Natural killer cell (primary cell): Measurements from ENCODE around the gene NCBP3. TPM values are rescaled to one million over a fixed set of nuclear protein-coding genes. Genes with fewer than 3 reads are reported as not detected.

Experiments
- ATAC-seq, 3 donors: fragments of 150-1000 bp in 2 of 3; fragments of 200-7000 bp in 1 of 3; cut with Tn5 transposase; 1 replicate in 1 of 3; 2 replicates in 2 of 3; pipeline ENCODE4 v1.10.0; 2021; ENCODE audit warnings: mild to moderate bottlenecking in 2 of 3, moderate library complexity in 2 of 3
- DNase-seq, 2 donors: peaks; one replicate each; pipeline versions ENCODE4 v3.0.0 to v3.0.0-alpha.2; 2013 to 2021; ENCODE audit warnings: mixed read lengths in 1 of 2
- H3K27ac ChIP-seq: one replicate; pipeline ENCODE4 v1.5.1; 2013; ENCODE audit warnings: mild to moderate bottlenecking, low read length
- H3K27me3 ChIP-seq: one replicate; pipeline ENCODE4 v1.6.1; 2013; ENCODE audit warnings: low read length; ENCODE audit not compliant: control insufficient read depth, insufficient read depth
- H3K36me3 ChIP-seq: one replicate; pipeline ENCODE4 v1.6.1; 2013; ENCODE audit warnings: low read length; ENCODE audit not compliant: control insufficient read depth, insufficient read depth
- H3K4me1 ChIP-seq: one replicate; pipeline ENCODE4 v1.6.1; 2013; ENCODE audit warnings: low read length; ENCODE audit not compliant: control insufficient read depth, insufficient read depth
- H3K4me3 ChIP-seq: one replicate; pipeline ENCODE4 v1.5.1; 2013; ENCODE audit warnings: low read length
- H3K9me3 ChIP-seq: one replicate; pipeline ENCODE4 v1.6.1; 2013; ENCODE audit warnings: low read length; ENCODE audit not compliant: control insufficient read depth, insufficient read depth
- H3K27ac Mint-ChIP-seq, 2 donors: one replicate each; pipeline ENCODE4 v1.8.0; 2022; ENCODE audit warnings: mild to moderate bottlenecking in 2 of 2, mixed read lengths in 2 of 2, moderate library complexity in 1 of 2
- H3K27me3 Mint-ChIP-seq, 2 donors: one replicate each; pipeline ENCODE4 v1.8.0; 2022; ENCODE audit warnings: low read depth in 2 of 2, mixed read lengths in 2 of 2
- H3K36me3 Mint-ChIP-seq: one replicate; pipeline ENCODE4 v1.8.0; 2022; ENCODE audit warnings: mixed read lengths
- H3K4me1 Mint-ChIP-seq, 2 donors: one replicate each; pipeline ENCODE4 v1.8.0; 2022; ENCODE audit warnings: mixed read lengths in 2 of 2
- H3K4me3 Mint-ChIP-seq: one replicate; pipeline ENCODE4 v1.8.0; 2022; ENCODE audit warnings: mild to moderate bottlenecking, moderate library complexity, mixed read lengths
- H3K9me3 Mint-ChIP-seq, 2 donors: one replicate each; pipeline ENCODE4 v1.8.0; 2022; ENCODE audit warnings: mixed read lengths in 2 of 2
- WGBS: methylation state at CpG from one replicate; pipeline ENCODE4 v1.1.7; 2013; ENCODE audit warnings: missing lambda C conversion rate; ENCODE audit not compliant: insufficient coverage; 5-methylcytosine and 5-hydroxymethylcytosine counted together
- intact Hi-C: fragments of 100-400 bp; cut with micrococcal nuclease; formaldehyde crosslinking; loops from one replicate; pipeline ENCODE4 v1.14.2; 2022
- total RNA-seq, 4 donors: library from RNA; stranded (reverse); fragments of 120-200 nt in 1 of 4; gene quantifications; one replicate each; pipeline versions ENCODE4 v1.2.3 to v1.2.4, GENCODE V29; 2013 to 2022
- TF ChIP-seq, protein P1 (sequence below): fragments of 200-600 bp; IDR thresholded peaks from one replicate; pipeline ENCODE4 v1.8.0; 2022; ENCODE audit warnings: antibody characterized with exemption

Gene NCBP3
- total RNA-seq, 3 donors from 2014 or later (not counting 1 experiment from before 2014, with no cell fraction given): 55.9 to 60.7 (median 58.1) TPM

DNA sequence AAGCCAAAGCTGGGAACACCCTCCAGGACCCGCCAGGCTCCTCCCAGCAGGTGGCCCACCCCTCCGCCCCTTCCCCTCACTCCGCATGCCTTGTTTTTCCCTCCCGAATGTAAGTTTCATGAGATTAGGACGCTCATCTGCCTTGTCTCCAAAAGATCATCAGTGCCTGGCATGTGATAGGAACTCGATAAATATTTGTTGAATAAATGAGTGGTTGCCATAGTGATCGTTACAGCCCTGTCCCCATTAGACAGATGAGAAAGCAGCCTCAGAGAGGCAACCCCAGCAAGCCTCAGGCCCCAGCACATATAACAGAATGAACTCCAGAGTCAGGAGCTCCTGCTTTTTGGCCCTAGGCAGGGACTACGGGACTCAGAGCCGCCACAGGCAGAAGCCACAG lies 41.8 kb upstream of the NCBP3 start:
- Mint-ChIP-seq H3K27me3 (no peaks in the 10 kb centered on the region), H3K27ac (peak overlapping the region in 1 of 2 donors; percentile 76), H3K4me3 (peak overlapping the region; percentile 47), H3K9me3 (no peaks in the 10 kb centered on the region), H3K4me1 (peaks cover 23 to 46% of the 10 kb centered on the region in 2 donors), H3K36me3 (no peaks in the 10 kb centered on the region)
- Histone ChIP-seq H3K9me3 (no peaks in the 10 kb centered on the region), H3K4me3 (no peak overlapping the region), H3K4me1 (peaks cover 28% of the 10 kb centered on the region), H3K27me3 (no peaks in the 10 kb centered on the region), H3K27ac (no peak overlapping the region), H3K36me3 (no peaks in the 10 kb centered on the region)
- TF ChIP-seq, protein P1, sequence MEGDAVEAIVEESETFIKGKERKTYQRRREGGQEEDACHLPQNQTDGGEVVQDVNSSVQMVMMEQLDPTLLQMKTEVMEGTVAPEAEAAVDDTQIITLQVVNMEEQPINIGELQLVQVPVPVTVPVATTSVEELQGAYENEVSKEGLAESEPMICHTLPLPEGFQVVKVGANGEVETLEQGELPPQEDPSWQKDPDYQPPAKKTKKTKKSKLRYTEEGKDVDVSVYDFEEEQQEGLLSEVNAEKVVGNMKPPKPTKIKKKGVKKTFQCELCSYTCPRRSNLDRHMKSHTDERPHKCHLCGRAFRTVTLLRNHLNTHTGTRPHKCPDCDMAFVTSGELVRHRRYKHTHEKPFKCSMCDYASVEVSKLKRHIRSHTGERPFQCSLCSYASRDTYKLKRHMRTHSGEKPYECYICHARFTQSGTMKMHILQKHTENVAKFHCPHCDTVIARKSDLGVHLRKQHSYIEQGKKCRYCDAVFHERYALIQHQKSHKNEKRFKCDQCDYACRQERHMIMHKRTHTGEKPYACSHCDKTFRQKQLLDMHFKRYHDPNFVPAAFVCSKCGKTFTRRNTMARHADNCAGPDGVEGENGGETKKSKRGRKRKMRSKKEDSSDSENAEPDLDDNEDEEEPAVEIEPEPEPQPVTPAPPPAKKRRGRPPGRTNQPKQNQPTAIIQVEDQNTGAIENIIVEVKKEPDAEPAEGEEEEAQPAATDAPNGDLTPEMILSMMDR: no peak
- ATAC-seq (no peak), DNase-seq (peak in 1 of 2 donors; percentile 15)
- WGBS: 95% methylated on average over 9 of the region's 9 CpGs
- intact Hi-C loops: no loop called here

DNA sequence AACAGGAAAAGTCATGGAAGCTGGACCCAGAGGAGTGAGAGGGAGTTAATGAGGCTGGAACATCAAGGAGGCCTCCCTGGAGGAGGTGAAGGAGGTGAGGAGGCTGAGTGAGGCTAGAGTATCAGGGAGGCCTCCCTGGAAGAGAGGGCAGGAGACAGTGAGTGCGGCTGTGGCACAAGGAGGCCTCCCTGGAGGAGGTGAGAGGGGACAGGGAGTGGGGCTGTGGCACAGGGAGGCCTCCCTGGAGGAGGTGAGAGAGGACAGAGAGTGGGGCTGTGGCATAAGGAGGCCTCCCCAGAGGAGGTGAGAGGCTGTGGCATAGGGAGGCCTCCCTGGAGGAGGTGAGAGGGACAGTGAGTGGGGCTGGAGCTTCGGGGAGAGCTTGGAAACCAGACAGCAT lies 41.3 kb upstream of the NCBP3 start:
- H3K4me1 ChIP-seq: peaks cover 28% of the 10 kb centered on the region

DNA sequence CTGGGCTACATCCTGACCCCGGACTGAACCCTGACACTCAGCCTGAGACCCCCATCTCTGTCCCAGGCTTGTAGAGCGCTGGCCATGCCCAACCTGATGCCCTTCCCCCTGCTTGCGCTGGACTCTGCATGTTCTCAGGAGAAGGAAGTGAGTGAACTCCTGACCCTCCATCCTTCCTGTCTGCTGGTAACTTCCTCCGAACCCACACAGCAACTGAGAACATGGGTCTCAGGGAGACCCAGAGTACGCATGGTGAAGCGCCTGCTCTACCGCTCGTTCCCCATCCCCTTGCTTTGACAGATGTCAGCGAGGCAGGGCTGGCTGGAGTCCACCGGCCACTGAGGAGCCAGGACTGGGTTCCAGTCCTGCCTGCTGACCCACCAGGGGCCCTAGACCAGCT lies 40.7 kb upstream of the NCBP3 start:
- H3K27ac ChIP-seq: no peak overlapping the region
- Mint-ChIP-seq H3K4me3 (peak overlapping the region; percentile 37), H3K27me3 (no peaks in the 10 kb centered on the region), H3K36me3 (no peaks in the 10 kb centered on the region), H3K9me3 (no peaks in the 10 kb centered on the region), H3K4me1 (peaks cover 21 to 40% of the 10 kb centered on the region in 2 donors), H3K27ac (peak overlapping the region; percentile 53 to 76)
- H3K27me3 ChIP-seq: no peaks in the 10 kb centered on the region
- WGBS: 41% methylated on average over 10 of the region's 10 CpGs
- ATAC-seq: peak; percentile 51 to 73 (median 66)
- no peak overlapping the region for H3K4me3 ChIP-seq
- no peaks in the 10 kb centered on the region for H3K36me3 ChIP-seq
- peaks cover 23% of the 10 kb centered on the region for H3K4me1 ChIP-seq
- TF ChIP-seq, protein P1: no peak
- intact Hi-C loops: no loop called here
- DNase-seq: peak in 1 of 2 donors; percentile 48
- no peaks in the 10 kb centered on the region for H3K9me3 ChIP-seq

More for the DNA sequence above, 41.3 kb upstream of the NCBP3 start:
- Mint-ChIP-seq H3K9me3 (no peaks in the 10 kb centered on the region), H3K36me3 (no peaks in the 10 kb centered on the region), H3K27me3 (no peaks in the 10 kb centered on the region), H3K4me1 (peaks cover 23 to 46% of the 10 kb centered on the region in 2 donors), H3K27ac (peak overlapping the region; percentile 53 to 76), H3K4me3 (peak overlapping the region; percentile 37)
- Histone ChIP-seq H3K4me3 (no peak overlapping the region), H3K27ac (no peak overlapping the region), H3K9me3 (no peaks in the 10 kb centered on the region), H3K36me3 (no peaks in the 10 kb centered on the region), H3K27me3 (no peaks in the 10 kb centered on the region)
- no peak for ATAC-seq
- TF ChIP-seq, protein P1: no peak
- intact Hi-C loops: no loop called here
- WGBS: 89% methylated on average over 2 of the region's 2 CpGs
- DNase-seq: no peak

DNA sequence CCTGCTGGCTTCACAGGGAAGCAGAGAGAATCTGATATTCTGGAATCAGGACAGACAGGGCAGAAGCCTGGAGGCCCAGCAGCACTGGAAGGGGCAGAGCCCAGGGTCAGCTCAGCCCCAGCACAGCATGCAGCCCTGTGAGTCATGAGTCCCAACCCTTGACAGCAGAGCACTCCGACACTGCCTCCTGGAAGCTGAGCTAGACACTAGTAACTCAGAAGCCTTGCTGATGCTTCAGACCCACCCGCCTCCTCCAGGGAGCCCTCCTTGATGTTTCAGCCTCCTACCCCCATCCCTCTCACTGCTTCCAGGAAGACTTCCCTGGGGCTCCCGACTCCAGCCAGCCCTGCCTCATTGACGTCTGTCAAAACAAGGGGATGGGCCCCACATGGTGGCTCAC lies 39.9 kb upstream of the NCBP3 start:
- 96% methylated on average over 4 of the region's 4 CpGs for WGBS
- Histone ChIP-seq H3K27ac (no peak overlapping the region), H3K36me3 (no peaks in the 10 kb centered on the region), H3K9me3 (no peaks in the 10 kb centered on the region), H3K4me3 (no peak overlapping the region), H3K4me1 (peaks cover 18% of the 10 kb centered on the region), H3K27me3 (no peaks in the 10 kb centered on the region)
- DNase-seq: no peak
- intact Hi-C loops: no loop called here
- Mint-ChIP-seq H3K27me3 (no peaks in the 10 kb centered on the region), H3K9me3 (no peaks in the 10 kb centered on the region), H3K4me1 (peaks cover 13 to 32% of the 10 kb centered on the region in 2 donors), H3K36me3 (no peaks in the 10 kb centered on the region), H3K27ac (peak overlapping the region in 1 of 2 donors; percentile 76), H3K4me3 (no peak overlapping the region)
- TF ChIP-seq, protein P1: no peak
- no peak for ATAC-seq
